MM.1S (cell line): ENCODE results near the gene CPHXL.

Experiments
- EZH2 ChIP-seq: fragments of 300-600 bp; sonication (generic); optimal IDR thresholded peaks from 2 replicates; pipeline ENCODE3; 2017; ENCODE audit warnings: low read depth, mild to moderate bottlenecking, antibody characterized with exemption, low read length, mixed read lengths
- TF ChIP-seq, protein P1 (sequence below): fragments of 300-600 bp; sonication (generic); IDR thresholded peaks from 2 replicates; pipeline ENCODE4 v1.5.1; 2016; ENCODE audit warnings: antibody characterized with exemption, low read length, mixed read lengths

DNA sequence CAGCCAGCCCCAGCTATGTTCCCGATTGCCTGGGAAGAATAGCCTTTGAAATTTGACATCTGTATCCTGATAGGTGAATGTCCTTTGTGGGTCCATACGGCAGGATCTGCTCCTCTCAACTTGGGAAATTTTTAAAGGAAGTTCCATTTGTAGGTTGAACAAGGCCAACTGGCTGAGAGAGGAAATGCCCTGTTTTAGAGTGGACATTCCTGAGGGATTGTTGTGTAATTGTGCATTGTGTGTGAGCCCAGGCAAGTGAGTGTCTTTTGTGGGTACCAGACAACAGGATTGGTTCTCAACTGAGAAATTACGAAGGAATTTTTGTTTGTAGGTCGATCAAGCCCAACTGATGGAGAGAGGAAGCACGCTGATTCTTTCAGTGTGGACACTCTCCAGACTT, 46.9 kb downstream of the CPHXL start:
- TF ChIP-seq EZH2: no peak
- TF ChIP-seq, protein P1, sequence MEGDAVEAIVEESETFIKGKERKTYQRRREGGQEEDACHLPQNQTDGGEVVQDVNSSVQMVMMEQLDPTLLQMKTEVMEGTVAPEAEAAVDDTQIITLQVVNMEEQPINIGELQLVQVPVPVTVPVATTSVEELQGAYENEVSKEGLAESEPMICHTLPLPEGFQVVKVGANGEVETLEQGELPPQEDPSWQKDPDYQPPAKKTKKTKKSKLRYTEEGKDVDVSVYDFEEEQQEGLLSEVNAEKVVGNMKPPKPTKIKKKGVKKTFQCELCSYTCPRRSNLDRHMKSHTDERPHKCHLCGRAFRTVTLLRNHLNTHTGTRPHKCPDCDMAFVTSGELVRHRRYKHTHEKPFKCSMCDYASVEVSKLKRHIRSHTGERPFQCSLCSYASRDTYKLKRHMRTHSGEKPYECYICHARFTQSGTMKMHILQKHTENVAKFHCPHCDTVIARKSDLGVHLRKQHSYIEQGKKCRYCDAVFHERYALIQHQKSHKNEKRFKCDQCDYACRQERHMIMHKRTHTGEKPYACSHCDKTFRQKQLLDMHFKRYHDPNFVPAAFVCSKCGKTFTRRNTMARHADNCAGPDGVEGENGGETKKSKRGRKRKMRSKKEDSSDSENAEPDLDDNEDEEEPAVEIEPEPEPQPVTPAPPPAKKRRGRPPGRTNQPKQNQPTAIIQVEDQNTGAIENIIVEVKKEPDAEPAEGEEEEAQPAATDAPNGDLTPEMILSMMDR: no peak
